IMR-90 (cell line): ENCODE data around the gene KIAA1328. TPM values are rescaled to one million over a fixed set of nuclear protein-coding genes. Genes with fewer than 3 reads are reported as not detected.

Experiments used
- ATAC-seq: fragments of 200-7000 bp; cut with Tn5 transposase; 2 replicates; pipeline ENCODE4 v1.9.1; 2020; ENCODE audit warnings: low read depth, mild to moderate bottlenecking, moderate library complexity
- BruUV-seq: library from RNA; stranded (reverse); fragments of 400-500 nt; replicated peaks from 2 replicates; lab custom pipeline; 2021; lab: Mats Ljungman, UMichigan
- CTCF ChIA-PET: fragments of 300-600 bp; formaldehyde crosslinking; extraction: SDS; loops from one replicate; lab custom pipeline; 2021; ENCODE audit warnings: antibody characterized with exemption; lab: Yijun Ruan, JAX
- POLR2A ChIA-PET: fragments of 300-600 bp; sonication (Branson Sonifier 250); formaldehyde crosslinking; loops from one replicate; lab custom pipeline; 2022; ENCODE audit warnings: antibody characterized with exemption; ENCODE audit not compliant: unreplicated experiment; lab: Charles Lee
- DNase-seq: peaks from one replicate; pipeline ENCODE4 v3.0.0; 2013
- H2AFZ ChIP-seq: replicated peaks from 2 replicates; pipeline ENCODE3; 2013; ENCODE audit warnings: low read length, mild to moderate bottlenecking; ENCODE audit not compliant: poor library complexity
- H2AK5ac ChIP-seq: 2 replicates; pipeline ENCODE4 v1.6.1; 2013; ENCODE audit warnings: low read depth, low read length, inconsistent platforms
- H2AK9ac ChIP-seq: replicated peaks from 2 replicates; pipeline ENCODE3; 2013; ENCODE audit warnings: mild to moderate bottlenecking, low read depth, low read length, moderate library complexity; ENCODE audit not compliant: poor library complexity
- H2BK120ac ChIP-seq: 2 replicates; pipeline ENCODE4 v1.6.1; 2013; ENCODE audit warnings: low read depth, low read length, inconsistent platforms
- H2BK15ac ChIP-seq: 3 replicates; pipeline ENCODE4 v1.6.1; 2013; ENCODE audit warnings: low read depth, low read length, inconsistent platforms
- H2BK20ac ChIP-seq: 2 replicates; pipeline ENCODE4 v1.6.1; 2013; ENCODE audit warnings: low read depth, mild to moderate bottlenecking, inconsistent platforms, low read length, moderate library complexity
- H2BK5ac ChIP-seq: 2 replicates; pipeline ENCODE4 v1.6.1; 2013; ENCODE audit warnings: mild to moderate bottlenecking, low read depth, low read length, inconsistent platforms; ENCODE audit not compliant: poor library complexity, severe bottlenecking
- H3K14ac ChIP-seq: replicated peaks from 2 replicates; pipeline ENCODE4 v1.6.1; 2013; ENCODE audit warnings: low read depth, low read length, inconsistent platforms
- H3K18ac ChIP-seq: 2 replicates; pipeline ENCODE4 v1.6.1; 2013; ENCODE audit warnings: low read depth, low read length, control low read depth
- H3K23ac ChIP-seq: 2 replicates; pipeline ENCODE4 v1.6.1; 2013; ENCODE audit warnings: low read depth, low read length, inconsistent platforms
- H3K27ac ChIP-seq: 2 replicates; pipeline ENCODE4 v1.5.1; 2013; ENCODE audit warnings: mild to moderate bottlenecking, control low read depth, low read length; ENCODE audit not compliant: insufficient read depth
- H3K27me3 ChIP-seq: 2 replicates; pipeline ENCODE4 v1.6.1; 2013; ENCODE audit warnings: low read length; ENCODE audit not compliant: control insufficient read depth, insufficient read depth
- H3K36me3 ChIP-seq: 2 replicates; pipeline ENCODE4 v1.6.1; 2013; ENCODE audit warnings: low read length, mixed read lengths; ENCODE audit not compliant: control insufficient read depth, insufficient read depth
- H3K4ac ChIP-seq: 2 replicates; pipeline ENCODE4 v1.6.1; 2013; ENCODE audit warnings: low read depth, low read length, inconsistent platforms
- H3K4me1 ChIP-seq: 2 replicates; pipeline ENCODE4 v1.6.1; 2013; ENCODE audit warnings: low read length, mixed read lengths; ENCODE audit not compliant: control insufficient read depth, insufficient read depth
- H3K4me2 ChIP-seq: 2 replicates; pipeline ENCODE4 v1.6.1; 2013; ENCODE audit warnings: low read depth, mild to moderate bottlenecking, control low read depth, low read length, moderate library complexity
- H3K4me3 ChIP-seq: 2 replicates; pipeline ENCODE4 v1.5.1; 2013; ENCODE audit warnings: low read depth, mild to moderate bottlenecking, control low read depth, low read length, moderate library complexity; ENCODE audit not compliant: insufficient read depth
- H3K56ac ChIP-seq: 2 replicates; pipeline ENCODE4 v1.6.1; 2013; ENCODE audit warnings: low read length, inconsistent platforms; ENCODE audit not compliant: insufficient read depth; ENCODE audit errors: extremely low read depth
- H3K79me1 ChIP-seq, 2 experiments: 2 replicates each; pipeline ENCODE4 v1.6.1; 2013; ENCODE audit warnings: low read length in 2 of 2, inconsistent platforms in 1 of 2, low read depth in 1 of 2
- H3K9ac ChIP-seq: 2 replicates; pipeline ENCODE4 v1.6.1; 2013; ENCODE audit warnings: low read depth, low read length, control low read depth
- H3K9me1 ChIP-seq: 2 replicates; pipeline ENCODE4 v1.6.1; 2013; ENCODE audit warnings: low read length, inconsistent platforms; ENCODE audit not compliant: insufficient read depth
- H3K9me3 ChIP-seq: 2 replicates; pipeline ENCODE4 v1.6.1; 2013; ENCODE audit warnings: low read length; ENCODE audit not compliant: control insufficient read depth, insufficient read depth
- H4K20me1 ChIP-seq: 2 replicates; pipeline ENCODE4 v1.6.1; 2013; ENCODE audit warnings: low read length, inconsistent platforms; ENCODE audit not compliant: insufficient read depth
- H4K5ac ChIP-seq: 2 replicates; pipeline ENCODE4 v1.6.1; 2013; ENCODE audit warnings: mild to moderate bottlenecking, low read depth, low read length, control low read depth
- H4K8ac ChIP-seq, 2 experiments: 2 replicates each; pipeline ENCODE4 v1.6.1; 2013; ENCODE audit warnings: low read depth in 2 of 2, low read length in 2 of 2, control low read depth in 1 of 2, inconsistent platforms in 1 of 2
- H4K91ac ChIP-seq: 2 replicates; pipeline ENCODE4 v1.6.1; 2013; ENCODE audit warnings: low read depth, low read length, inconsistent platforms; ENCODE audit not compliant: insufficient read depth
- CHD1 ChIP-seq: IDR thresholded peaks from 2 replicates; pipeline ENCODE4 v1.6.1; 2012; ENCODE audit warnings: low read depth, low read length, improper control_type of control experiment
- MAFK ChIP-seq: IDR thresholded peaks from 2 replicates; pipeline ENCODE4 v1.6.1; 2012; ENCODE audit warnings: low read depth, low read length, improper control_type of control experiment
- NFE2L2 ChIP-seq: fragments of 150-350 bp; IDR thresholded peaks from 2 replicates; pipeline ENCODE4 v1.6.1; 2016; ENCODE audit warnings: low read depth, mild to moderate bottlenecking, low read length
- POLR2A ChIP-seq: IDR thresholded peaks from 2 replicates; pipeline ENCODE4 v1.6.1; 2012; ENCODE audit warnings: mild to moderate bottlenecking, low read depth, low read length
- RCOR1 ChIP-seq: IDR thresholded peaks from 2 replicates; pipeline ENCODE4 v1.6.1; 2012; ENCODE audit warnings: mild to moderate bottlenecking, low read length, improper control_type of control experiment; ENCODE audit not compliant: insufficient replicate concordance
- RFX5 ChIP-seq: IDR thresholded peaks from 2 replicates; pipeline ENCODE4 v1.8.0; 2012; ENCODE audit warnings: low read depth, mild to moderate bottlenecking, low read length, moderate library complexity
- WGBS, 2 experiments: methylation state at CpG; one replicate each; pipeline versions ENCODE4 v1.1.5 to v1.1.7; 2013; ENCODE audit warnings: missing lambda C conversion rate in 2 of 2; ENCODE audit not compliant: insufficient read length in 1 of 2; ENCODE audit errors: extremely low coverage in 2 of 2; 5-methylcytosine and 5-hydroxymethylcytosine counted together
- dilution Hi-C: fragments of 300-500 bp; cut with HindIII; formaldehyde crosslinking; loops from one replicate; pipeline ENCODE4 v1.14.3; 2018; ENCODE audit warnings: low sequenced_read_pairs; ENCODE audit not compliant: unreplicated experiment
- in situ Hi-C: fragments of 300-500 bp; cut with MboI; formaldehyde crosslinking; loops from 3 replicates; pipeline ENCODE4 v1.14.3; 2019; ENCODE audit warnings: low sequenced_read_pairs, inconsistent platforms, mixed read lengths
- intact Hi-C: fragments of 100-400 bp; cut with micrococcal nuclease; formaldehyde crosslinking; loops from 2 replicates; pipeline ENCODE4 v1.10.0; 2022
- polyA plus RNA-seq, 3 experiments: library from polyadenylated mRNA; depleted of rRNA; stranded (reverse); fragments of >200 nt; gene quantifications; 2 replicates each; pipeline ENCODE4 v1.2.3, GENCODE V29; 2012; ENCODE audit warnings: low replicate concordance in 1 of 3
- total RNA-seq: library from RNA; depleted of rRNA; stranded (reverse); fragments of >200 nt; gene quantifications from 2 replicates; pipeline ENCODE4 v1.2.3, GENCODE V29; 2012
- TF ChIP-seq, protein P1 (sequence below): fragments of 150-350 bp; IDR thresholded peaks from 2 replicates; pipeline ENCODE4 v1.6.1; 2016; ENCODE audit warnings: low read depth, mild to moderate bottlenecking, low read length, moderate library complexity, borderline replicate concordance
- TF ChIP-seq, protein P2 (sequence below): fragments of 150-350 bp; IDR thresholded peaks from 2 replicates; pipeline ENCODE4 v1.6.1; 2017; ENCODE audit warnings: mild to moderate bottlenecking, antibody characterized with exemption, low read length, low read depth

The KIAA1328 gene
- total and polyA plus RNA-seq, 2 of the 4 experiments (the other 2 are of a cell fraction): 2.4 to 7.0 TPM

GRCh38 chr18:37042381-37042780 lies 213.5 kb downstream of the KIAA1328 start:
- POLR2A ChIA-PET: no interaction called here
- WGBS, 2 experiments: no CpG with 5 or more reads among the region's 2 CpGs
- Histone ChIP-seq H3K4me3 (no peak overlapping the region), H2BK120ac (no peak overlapping the region), H2BK5ac (no peak overlapping the region), H3K9me1 (no peaks in the 10 kb centered on the region), H3K18ac (no peak overlapping the region), H2AFZ (no peak overlapping the region), H4K8ac (no peak overlapping the region), H2AK9ac (no peak overlapping the region), H3K36me3 (no peaks in the 10 kb centered on the region), H3K14ac (no peak overlapping the region), H2AK5ac (no peak overlapping the region), H3K9ac (no peak overlapping the region), H3K4ac (no peak overlapping the region), H3K23ac (no peak overlapping the region), H3K4me1 (no peaks in the 10 kb centered on the region), H3K27ac (no peak overlapping the region), H3K27me3 (no peaks in the 10 kb centered on the region), H3K56ac (no peak overlapping the region), H4K5ac (no peak overlapping the region), H4K91ac (no peak overlapping the region), H2BK20ac (no peak overlapping the region), H3K4me2 (no peak overlapping the region), H4K20me1 (no peaks in the 10 kb centered on the region), H2BK15ac (no peak overlapping the region), H3K9me3 (peaks cover 5% of the 10 kb centered on the region), H3K79me1 (no peaks in the 10 kb centered on the region)
- in situ Hi-C loops (no loop called here), dilution Hi-C loops (no loop called here), intact Hi-C loops (no loop called here)
- BruUV-seq: no TSS peak
- ATAC-seq (no peak), DNase-seq (no peak)
- TF ChIP-seq, protein P1, sequence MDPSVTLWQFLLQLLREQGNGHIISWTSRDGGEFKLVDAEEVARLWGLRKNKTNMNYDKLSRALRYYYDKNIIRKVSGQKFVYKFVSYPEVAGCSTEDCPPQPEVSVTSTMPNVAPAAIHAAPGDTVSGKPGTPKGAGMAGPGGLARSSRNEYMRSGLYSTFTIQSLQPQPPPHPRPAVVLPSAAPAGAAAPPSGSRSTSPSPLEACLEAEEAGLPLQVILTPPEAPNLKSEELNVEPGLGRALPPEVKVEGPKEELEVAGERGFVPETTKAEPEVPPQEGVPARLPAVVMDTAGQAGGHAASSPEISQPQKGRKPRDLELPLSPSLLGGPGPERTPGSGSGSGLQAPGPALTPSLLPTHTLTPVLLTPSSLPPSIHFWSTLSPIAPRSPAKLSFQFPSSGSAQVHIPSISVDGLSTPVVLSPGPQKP: no peak
- TF ChIP-seq RFX5: no peak
- TF ChIP-seq RCOR1: no peak
- TF ChIP-seq MAFK: no peak
- no peak for TF ChIP-seq CHD1
- no peak for TF ChIP-seq POLR2A
- TF ChIP-seq, protein P2, sequence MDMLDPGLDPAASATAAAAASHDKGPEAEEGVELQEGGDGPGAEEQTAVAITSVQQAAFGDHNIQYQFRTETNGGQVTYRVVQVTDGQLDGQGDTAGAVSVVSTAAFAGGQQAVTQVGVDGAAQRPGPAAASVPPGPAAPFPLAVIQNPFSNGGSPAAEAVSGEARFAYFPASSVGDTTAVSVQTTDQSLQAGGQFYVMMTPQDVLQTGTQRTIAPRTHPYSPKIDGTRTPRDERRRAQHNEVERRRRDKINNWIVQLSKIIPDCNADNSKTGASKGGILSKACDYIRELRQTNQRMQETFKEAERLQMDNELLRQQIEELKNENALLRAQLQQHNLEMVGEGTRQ: no peak
- TF ChIP-seq NFE2L2: no peak
- CTCF ChIA-PET: no interaction called here
